Keratinocyte (primary cell): ENCODE data around the gene INTS14.

Experiments used
- CTCF ChIP-seq, 3 experiments: IDR thresholded peaks in 1 of 3; conservative IDR thresholded peaks in 1 of 3; optimal IDR thresholded peaks in 1 of 3; 2 replicates in 2 of 3; 3 replicates in 1 of 3; pipeline versions ENCODE3 to v1.5.1; 2011; ENCODE audit warnings: low read length in 3 of 3, mild to moderate bottlenecking in 3 of 3, moderate library complexity in 2 of 3, control low read depth in 1 of 3, inconsistent platforms in 1 of 3; ENCODE audit not compliant: insufficient read depth in 2 of 3; ENCODE audit errors: extremely low read depth in 1 of 3
- EZH2 ChIP-seq: IDR thresholded peaks from one replicate; pipeline ENCODE4 v1.6.1; 2012; ENCODE audit warnings: inconsistent platforms, mild to moderate bottlenecking, low read length, moderate library complexity

DNA sequence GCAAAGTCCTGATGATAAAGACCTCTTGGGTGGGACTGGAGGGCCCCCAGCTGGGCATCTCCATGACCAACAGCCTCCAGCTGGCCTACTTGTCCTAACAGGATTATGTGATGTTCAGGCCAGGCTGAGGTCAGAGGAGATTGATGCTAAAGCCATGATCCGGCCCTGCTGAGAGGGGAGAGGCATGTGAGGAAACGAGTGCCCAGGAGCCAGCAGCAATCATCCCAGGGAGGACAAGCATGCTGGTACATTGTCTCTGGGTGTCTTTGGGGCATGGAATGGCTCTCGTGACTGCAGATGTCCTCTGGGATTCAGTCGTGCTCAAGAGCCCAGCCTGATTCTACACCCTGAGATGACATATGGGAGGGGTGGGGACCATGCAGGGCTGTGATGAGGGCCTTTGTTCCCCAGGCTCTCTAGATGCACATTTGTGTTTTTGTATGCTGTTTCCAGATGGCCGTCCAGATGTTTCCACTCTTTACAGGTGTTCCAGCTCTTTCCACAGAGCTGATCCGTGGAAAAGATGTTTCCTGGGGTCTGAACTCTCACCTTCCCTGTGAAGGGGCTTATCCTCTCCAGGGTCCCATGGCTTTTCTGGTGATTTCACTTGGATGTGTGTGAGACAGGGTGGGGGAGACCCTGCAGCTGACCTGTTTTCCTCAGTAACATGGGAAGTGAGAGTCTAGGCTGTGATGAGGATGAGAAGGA lies 31.0 kb upstream of the INTS14 start:
- TF ChIP-seq CTCF (optimal IDR thresholded peaks at IDR 0.05 in 1 of 3, IDR thresholded peaks at IDR 0.05 in 1 of 3, conservative IDR thresholded peaks at IDR 0.05 in 1 of 3; ENCODE audit: extremely low read depth in 1 of 3, insufficient read depth in 2 of 3, low read length in 3 of 3): no peak
- no peak for TF ChIP-seq EZH2
